ENCODE measurements around the gene OR51A2.

DNA sequence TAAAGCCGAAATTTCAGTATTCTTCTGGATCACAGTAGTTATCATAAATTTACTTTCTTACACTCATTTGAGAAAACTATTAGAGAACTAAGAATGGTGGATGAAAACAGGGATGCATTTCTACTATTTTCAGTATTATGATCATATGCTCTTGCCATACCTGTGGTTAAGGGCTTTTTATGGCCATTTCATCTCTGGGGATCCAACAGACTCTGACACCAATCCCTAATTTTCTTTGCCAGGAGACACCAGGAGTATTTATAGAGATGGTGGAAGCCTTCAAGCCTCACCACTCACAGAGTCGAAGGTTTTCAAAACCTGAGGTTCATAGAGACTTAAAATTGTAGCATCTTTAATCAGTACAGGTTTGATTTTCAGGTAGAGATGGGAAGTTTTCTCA is 39.0 kb upstream of the OR51A2 start, which contains the start of gene OR51L1:
- TF ChIP-seq, protein P1, sequence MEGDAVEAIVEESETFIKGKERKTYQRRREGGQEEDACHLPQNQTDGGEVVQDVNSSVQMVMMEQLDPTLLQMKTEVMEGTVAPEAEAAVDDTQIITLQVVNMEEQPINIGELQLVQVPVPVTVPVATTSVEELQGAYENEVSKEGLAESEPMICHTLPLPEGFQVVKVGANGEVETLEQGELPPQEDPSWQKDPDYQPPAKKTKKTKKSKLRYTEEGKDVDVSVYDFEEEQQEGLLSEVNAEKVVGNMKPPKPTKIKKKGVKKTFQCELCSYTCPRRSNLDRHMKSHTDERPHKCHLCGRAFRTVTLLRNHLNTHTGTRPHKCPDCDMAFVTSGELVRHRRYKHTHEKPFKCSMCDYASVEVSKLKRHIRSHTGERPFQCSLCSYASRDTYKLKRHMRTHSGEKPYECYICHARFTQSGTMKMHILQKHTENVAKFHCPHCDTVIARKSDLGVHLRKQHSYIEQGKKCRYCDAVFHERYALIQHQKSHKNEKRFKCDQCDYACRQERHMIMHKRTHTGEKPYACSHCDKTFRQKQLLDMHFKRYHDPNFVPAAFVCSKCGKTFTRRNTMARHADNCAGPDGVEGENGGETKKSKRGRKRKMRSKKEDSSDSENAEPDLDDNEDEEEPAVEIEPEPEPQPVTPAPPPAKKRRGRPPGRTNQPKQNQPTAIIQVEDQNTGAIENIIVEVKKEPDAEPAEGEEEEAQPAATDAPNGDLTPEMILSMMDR (IDR thresholded peaks at IDR 0.05), result no peak
- TF ChIP-seq ZFX (IDR thresholded peaks at IDR 0.05; ENCODE audit: borderline replicate concordance), result no peak
